ENCODE measurements around the gene CCDC187. TPM values are rescaled to one million over a fixed set of nuclear protein-coding genes. Genes with fewer than 3 reads are reported as not detected.

The CCDC187 gene
- total and polyA plus RNA-seq, 2 of the 8 experiments (the other 6 are each of a cell fraction or from before 2014, with no cell fraction given), result 0.02 TPM; not detected in 1

- no peak for TF ChIP-seq CHD7 (IDR thresholded peaks at IDR 0.05; ENCODE audit: insufficient replicate concordance, low read length)
- TF ChIP-seq SAP30 (IDR thresholded peaks at IDR 0.05; ENCODE audit: insufficient read depth, insufficient replicate concordance, low read length), result no peak
- TF ChIP-seq CBX5 (IDR thresholded peaks at IDR 0.05; ENCODE audit: low read depth, low read length), result no peak
- no peak for TF ChIP-seq TAF1 (IDR thresholded peaks at IDR 0.05; ENCODE audit: low read depth, low read length)
- no peak for TF ChIP-seq CEBPB (IDR thresholded peaks at IDR 0.05; ENCODE audit: low read depth, low read length)
- no peak for TF ChIP-seq SIRT6 (IDR thresholded peaks at IDR 0.05; ENCODE audit: low read length)
- no peak for TF ChIP-seq EP300 (IDR thresholded peaks at IDR 0.05; ENCODE audit: borderline replicate concordance in 1 of 2, low read depth in 2 of 2, low read length in 2 of 2)
- no peak for TF ChIP-seq KDM5A (IDR thresholded peaks at IDR 0.05; ENCODE audit: low read length)
- no peak for TF ChIP-seq RXRA (IDR thresholded peaks at IDR 0.05; ENCODE audit: insufficient read depth, low read depth, low read length)
- TF ChIP-seq KDM1A (IDR thresholded peaks at IDR 0.05; ENCODE audit: borderline replicate concordance, low read length), result no peak
Measured at GRCh38 chr9:136287960-136288753, 15.7 kb downstream of the CCDC187 start (continued).
